GM10847 (cell line): ENCODE measurements around the gene NUPR1.

Source experiments
- POLR2A ChIP-seq: IDR thresholded peaks from 2 replicates; pipeline ENCODE4 v1.6.1; 2011; ENCODE audit not compliant: insufficient read length; ENCODE audit errors: extremely low read depth

The NUPR1 gene

DNA sequence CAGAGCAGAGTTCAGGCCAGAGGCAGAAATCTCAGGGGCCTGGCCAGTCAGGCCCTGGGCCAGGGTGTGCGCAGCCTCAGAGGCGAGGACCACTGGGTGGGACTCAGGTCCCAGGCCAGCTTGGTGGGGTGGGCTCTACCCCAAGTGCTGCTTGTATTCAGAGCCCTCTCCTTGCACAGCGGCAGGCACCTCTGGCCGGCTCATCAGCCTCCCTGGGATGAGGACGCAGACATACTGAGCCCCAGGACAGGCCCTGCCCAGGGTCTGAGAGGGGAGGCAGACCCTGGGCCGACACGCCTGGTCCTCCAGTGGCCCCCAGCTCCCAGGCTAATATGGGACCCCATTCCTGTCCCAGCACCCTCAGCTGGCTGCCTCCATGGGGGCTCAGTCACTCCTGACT, 24.5 kb downstream of the NUPR1 start:
- TF ChIP-seq POLR2A: no peak

- TF ChIP-seq POLR2A: no peak
Measured at GRCh38 chr16:28513484-28514181, 25.1 kb downstream of the NUPR1 start.

GRCh38 chr16:28511801-28512789, 26.7 kb downstream of the NUPR1 start:
- TF ChIP-seq POLR2A: no peak

DNA sequence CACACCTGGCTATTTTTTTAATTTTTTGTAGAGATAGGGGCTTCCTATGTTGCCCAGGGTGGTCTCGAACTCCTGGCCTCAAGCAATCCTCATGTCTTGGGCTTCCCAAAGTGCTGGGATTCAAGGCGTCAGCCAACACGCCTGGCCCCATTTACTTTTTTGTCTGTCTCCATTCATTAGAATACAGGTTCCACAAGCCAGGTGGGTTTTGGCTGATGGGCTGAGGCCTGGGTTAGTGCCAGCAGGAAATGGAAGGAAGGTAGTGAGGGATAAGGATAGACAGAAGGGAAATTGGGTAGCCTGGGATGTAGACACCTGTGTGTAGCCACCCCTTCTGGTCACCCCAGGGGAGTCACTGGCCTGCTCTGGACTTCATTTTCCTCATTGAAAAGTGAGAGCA, 27.7 kb downstream of the NUPR1 start:
- TF ChIP-seq POLR2A: no peak

DNA sequence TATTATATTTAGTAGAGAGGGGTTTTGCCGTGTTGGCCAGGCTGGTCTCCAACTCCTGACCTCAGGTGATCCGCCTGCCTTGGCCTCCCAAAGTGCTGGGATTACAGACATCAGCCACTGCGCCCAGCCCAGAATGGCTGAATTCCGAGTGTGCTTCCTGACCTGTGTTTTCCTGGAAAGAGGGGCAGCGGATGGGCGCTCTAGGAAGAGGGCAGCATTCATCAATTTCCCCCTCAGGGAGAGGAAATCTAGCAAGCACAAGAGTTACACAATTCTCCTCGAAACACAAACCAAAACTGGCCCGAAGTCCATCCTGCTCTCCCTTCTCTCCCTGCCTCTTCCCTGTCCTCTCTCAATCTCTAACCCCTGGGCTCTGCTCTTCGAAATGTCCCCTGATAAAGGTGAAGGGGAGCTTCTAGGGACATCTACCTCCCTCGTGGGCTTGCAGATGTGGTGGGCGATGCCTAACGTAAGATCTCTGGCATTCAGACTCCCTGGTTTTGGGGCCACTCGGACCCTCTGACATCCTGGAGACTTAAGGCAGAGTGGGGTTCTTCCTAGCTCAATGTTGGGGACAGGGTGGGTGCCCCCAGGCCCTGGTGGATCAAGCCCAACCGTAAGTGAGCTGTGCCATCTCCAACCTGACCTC, 33.2 kb downstream of the NUPR1 start:
- TF ChIP-seq POLR2A: no peak

- TF ChIP-seq POLR2A: no peak
Measured at GRCh38 chr16:28504707-28505404, 33.9 kb downstream of the NUPR1 start.

- no peak for TF ChIP-seq POLR2A
Measured at GRCh38 chr16:28503470-28504259, 35.1 kb downstream of the NUPR1 start.

DNA sequence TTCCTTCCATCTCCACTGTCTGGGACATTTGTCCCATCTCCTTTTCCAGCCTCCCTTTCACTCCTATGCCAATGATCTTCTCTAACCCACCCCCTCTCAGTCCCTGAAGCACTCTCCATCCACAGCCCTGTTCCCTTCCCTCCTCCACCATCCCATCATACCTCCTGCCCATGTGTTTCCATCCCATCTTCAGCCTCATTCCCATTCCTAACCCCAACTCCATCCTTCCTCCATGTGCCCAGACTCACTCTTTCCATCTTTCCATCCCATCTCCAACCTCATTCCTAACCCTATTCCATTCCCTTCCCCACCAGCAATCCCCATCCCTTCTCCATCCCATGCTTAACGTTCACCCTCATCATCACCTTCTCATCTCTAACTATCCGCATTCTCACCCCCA, 36.5 kb downstream of the NUPR1 start:
- TF ChIP-seq POLR2A: no peak

GRCh38 chr16:28501258-28502232, 37.2 kb downstream of the NUPR1 start:
- TF ChIP-seq POLR2A: no peak

- TF ChIP-seq POLR2A: no peak
Measured at GRCh38 chr16:28499854-28500253, 38.9 kb downstream of the NUPR1 start.

GRCh38 chr16:28498666-28499381, 40.0 kb downstream of the NUPR1 start:
- TF ChIP-seq POLR2A: no peak

DNA sequence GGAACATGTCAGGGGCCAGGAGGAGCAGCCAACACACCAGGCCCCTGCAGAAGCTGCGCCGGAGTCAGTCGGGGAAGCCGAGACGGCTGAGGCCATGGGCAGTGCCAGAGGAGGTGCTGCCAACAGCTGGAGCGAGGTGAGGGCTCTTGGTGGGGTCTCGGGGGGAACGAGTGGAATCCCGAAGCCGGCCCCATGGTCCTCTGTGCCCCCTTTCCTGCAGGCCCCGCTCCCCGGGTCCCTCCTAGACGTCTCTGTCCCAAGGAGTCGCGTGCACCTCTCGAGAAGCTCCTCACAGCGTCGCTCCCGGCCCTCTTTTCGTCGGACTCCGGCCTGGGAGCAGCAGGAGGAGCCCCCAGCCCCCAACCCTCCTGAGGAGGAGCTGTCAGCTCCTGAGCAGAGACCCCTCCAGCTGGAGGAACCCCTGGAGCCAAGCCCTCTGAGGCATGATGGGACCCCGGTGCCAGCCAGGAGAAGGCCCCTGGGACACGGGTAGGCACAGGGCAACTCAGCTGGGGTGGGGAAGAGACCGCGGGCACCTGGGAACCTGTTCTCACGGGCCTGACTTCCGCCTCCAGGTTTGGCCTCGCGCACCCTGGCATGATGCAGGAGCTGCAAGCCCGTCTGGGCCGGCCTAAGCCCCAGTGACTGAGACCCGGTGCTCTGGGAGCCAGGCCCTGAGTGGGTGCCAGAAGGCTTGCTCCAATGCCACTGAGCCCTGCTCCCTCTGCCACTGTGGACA, 40.7 kb downstream of the NUPR1 start:
- TF ChIP-seq POLR2A: no peak
